Activated naive CD8-positive, alpha-beta T cell treated with anti-CD3 and anti-CD28 coated beads, Interleukin-2, amount 10 ng/mL, durations not matched to agents 7 days and 5 days (primary cell): ENCODE measurements around the gene LHPP. TPM values are rescaled to one million over a fixed set of nuclear protein-coding genes. Genes with fewer than 3 reads are reported as not detected.
"Not testable (repeated sequence)": the region's sequence is repeated elsewhere in the genome, so short reads cannot be mapped to it uniquely, and the experiment has no call there.

Experiments
- ATAC-seq: fragments of 150-1000 bp; cut with Tn5 transposase; one replicate; pipeline ENCODE4 v1.10.0; 2021; ENCODE audit warnings: low read depth, moderate library complexity
- POLR2A ChIA-PET: fragments of 350-600 bp; sonication (Branson Sonifier 250); formaldehyde crosslinking; loops from one replicate; lab custom pipeline; 2021; ENCODE audit warnings: antibody characterized with exemption; lab: Charles Lee
- DNase-seq: peaks from one replicate; pipeline ENCODE4 v3.0.0; 2021
- H3K27ac Mint-ChIP-seq: one replicate; pipeline ENCODE4 v1.8.0; 2022; ENCODE audit warnings: mild to moderate bottlenecking, mixed read lengths
- H3K27me3 Mint-ChIP-seq: one replicate; pipeline ENCODE4 v1.8.0; 2022; ENCODE audit warnings: mild to moderate bottlenecking, moderate library complexity, mixed read lengths
- H3K36me3 Mint-ChIP-seq: one replicate; pipeline ENCODE4 v1.8.0; 2021; ENCODE audit warnings: mild to moderate bottlenecking, mixed read lengths
- H3K4me1 Mint-ChIP-seq: one replicate; pipeline ENCODE4 v1.8.0; 2021; ENCODE audit warnings: mixed read lengths
- H3K4me3 Mint-ChIP-seq: one replicate; pipeline ENCODE4 v1.8.0; 2022; ENCODE audit warnings: mild to moderate bottlenecking, moderate library complexity, mixed read lengths
- H3K9me3 Mint-ChIP-seq: one replicate; pipeline ENCODE4 v1.8.0; 2021; ENCODE audit warnings: mixed read lengths
- total RNA-seq, 2 experiments: library from RNA; stranded (reverse); gene quantifications; one replicate each; pipeline ENCODE4 v1.2.3, GENCODE V29; 2021

The LHPP gene
- total RNA-seq, 2 experiments from 2014 or later = 21.4 to 24.3 TPM

- no peak overlapping the region for H3K4me3 Mint-ChIP-seq
- H3K36me3 Mint-ChIP-seq = no peaks in the 10 kb centered on the region
- no peaks in the 10 kb centered on the region for H3K27me3 Mint-ChIP-seq
- H3K27ac Mint-ChIP-seq = no peak overlapping the region
- DNase-seq = no peak
- POLR2A ChIA-PET = interaction anchor here (0.6 kb wide), 1 partner anchor 11 kb away, joined by 3 read pairs; no protein-coding TSS in a partner anchor
- no peaks in the 10 kb centered on the region for H3K4me1 Mint-ChIP-seq
- H3K9me3 Mint-ChIP-seq = no peaks in the 10 kb centered on the region
- no peak for ATAC-seq
These were observed 143.8 kb downstream of the LHPP start for GRCh38 chr10:124605481-124605855.

- DNase-seq = no peak
- Mint-ChIP-seq H3K36me3 (no peaks in the 10 kb centered on the region), H3K4me3 (no peak overlapping the region), H3K4me1 (peaks cover 2% of the 10 kb centered on the region), H3K9me3 (no peaks in the 10 kb centered on the region), H3K27ac (no peak overlapping the region), H3K27me3 (no peaks in the 10 kb centered on the region)
- no peak for ATAC-seq
- POLR2A ChIA-PET = interaction anchor here (0.6 kb wide), 1 partner anchor 12 kb away, joined by 3 read pairs; no protein-coding TSS in a partner anchor
These were observed 144.5 kb downstream of the LHPP start for GRCh38 chr10:124605856-124606812.

- H3K4me1 Mint-ChIP-seq = peaks cover 7% of the 10 kb centered on the region
- H3K27ac Mint-ChIP-seq = no peak overlapping the region
- H3K9me3 Mint-ChIP-seq = no peaks in the 10 kb centered on the region
- ATAC-seq (no peak), DNase-seq (no peak)
- POLR2A ChIA-PET = no interaction called here
- H3K36me3 Mint-ChIP-seq = no peaks in the 10 kb centered on the region
- H3K27me3 Mint-ChIP-seq = no peaks in the 10 kb centered on the region
- no peak overlapping the region for H3K4me3 Mint-ChIP-seq
These were observed 145.2 kb downstream of the LHPP start for GRCh38 chr10:124606822-124607221.

GRCh38 chr10:124607693-124608092 is 146.1 kb downstream of the LHPP start:
- H3K4me3 Mint-ChIP-seq = no peak overlapping the region
- no peak overlapping the region for H3K27ac Mint-ChIP-seq
- POLR2A ChIA-PET = no interaction called here
- DNase-seq (no peak), ATAC-seq (no peak)
- H3K4me1 Mint-ChIP-seq = peaks cover 10% of the 10 kb centered on the region
- H3K36me3 Mint-ChIP-seq = no peaks in the 10 kb centered on the region
- no peaks in the 10 kb centered on the region for H3K9me3 Mint-ChIP-seq
- no peaks in the 10 kb centered on the region for H3K27me3 Mint-ChIP-seq

GRCh38 chr10:124608093-124608721 is 146.6 kb downstream of the LHPP start:
- DNase-seq (no peak), ATAC-seq (no peak)
- Mint-ChIP-seq H3K4me3 (no peak overlapping the region), H3K36me3 (no peaks in the 10 kb centered on the region), H3K4me1 (peaks cover 10% of the 10 kb centered on the region), H3K27ac (no peak overlapping the region), H3K27me3 (no peaks in the 10 kb centered on the region), H3K9me3 (no peaks in the 10 kb centered on the region)
- POLR2A ChIA-PET = no interaction called here

GRCh38 chr10:124609698-124610097 is 148.1 kb downstream of the LHPP start:
- Mint-ChIP-seq H3K27me3 (no peaks in the 10 kb centered on the region), H3K36me3 (no peaks in the 10 kb centered on the region), H3K4me1 (peaks cover 10% of the 10 kb centered on the region), H3K27ac (no peak overlapping the region), H3K4me3 (no peak overlapping the region), H3K9me3 (no peaks in the 10 kb centered on the region)
- ATAC-seq (no peak), DNase-seq (no peak)
- POLR2A ChIA-PET = no interaction called here

GRCh38 chr10:124610186-124610585 is 148.6 kb downstream of the LHPP start:
- H3K27me3 Mint-ChIP-seq, H3K4me1 Mint-ChIP-seq, H3K9me3 Mint-ChIP-seq, DNase-seq, H3K4me3 Mint-ChIP-seq, POLR2A ChIA-PET, H3K36me3 Mint-ChIP-seq, ATAC-seq, H3K27ac Mint-ChIP-seq: not testable (repeated sequence)

- H3K4me3 Mint-ChIP-seq, POLR2A ChIA-PET, DNase-seq, ATAC-seq, H3K9me3 Mint-ChIP-seq, H3K36me3 Mint-ChIP-seq, H3K27me3 Mint-ChIP-seq, H3K4me1 Mint-ChIP-seq: not testable (repeated sequence)
- H3K27ac Mint-ChIP-seq = peak overlapping the region; percentile 48
These were observed 149.2 kb downstream of the LHPP start for GRCh38 chr10:124610851-124611250.

- DNase-seq (peak; percentile 56), ATAC-seq (peak; percentile 77)
- Mint-ChIP-seq H3K9me3 (no peaks in the 10 kb centered on the region), H3K36me3 (no peaks in the 10 kb centered on the region), H3K27ac (peak overlapping the region; percentile 73), H3K4me1 (peaks cover 10% of the 10 kb centered on the region), H3K4me3 (peak overlapping the region; percentile 17), H3K27me3 (no peaks in the 10 kb centered on the region)
- POLR2A ChIA-PET = no interaction called here
These were observed 150.1 kb downstream of the LHPP start for GRCh38 chr10:124611738-124612137.

GRCh38 chr10:124612611-124613498 is 151.2 kb downstream of the LHPP start:
- Mint-ChIP-seq H3K4me3 (no peak overlapping the region), H3K27me3 (no peaks in the 10 kb centered on the region), H3K36me3 (no peaks in the 10 kb centered on the region), H3K27ac (no peak overlapping the region), H3K4me1 (peaks cover 10% of the 10 kb centered on the region), H3K9me3 (no peaks in the 10 kb centered on the region)
- ATAC-seq = peak; percentile 24
- DNase-seq = no peak
- POLR2A ChIA-PET = interaction anchor here (1.5 kb wide), 1 partner anchor 9 kb away, joined by 3 read pairs; no protein-coding TSS in a partner anchor

- Mint-ChIP-seq H3K4me1 (peaks cover 12% of the 10 kb centered on the region), H3K4me3 (no peak overlapping the region)
- DNase-seq = no peak
These were observed 152.5 kb downstream of the LHPP start for GRCh38 chr10:124614003-124614659.

GRCh38 chr10:124615259-124615658 is 153.6 kb downstream of the LHPP start:
- ATAC-seq (no peak), DNase-seq (no peak)
- Mint-ChIP-seq H3K36me3 (no peaks in the 10 kb centered on the region), H3K4me3 (no peak overlapping the region), H3K27ac (no peak overlapping the region), H3K4me1 (peaks cover 12% of the 10 kb centered on the region), H3K27me3 (no peaks in the 10 kb centered on the region), H3K9me3 (no peaks in the 10 kb centered on the region)
- POLR2A ChIA-PET = no interaction called here

More at GRCh38 chr10:124614003-124614659, 152.5 kb downstream of the LHPP start:
- H3K36me3 Mint-ChIP-seq = no peaks in the 10 kb centered on the region
- H3K27me3 Mint-ChIP-seq = no peaks in the 10 kb centered on the region
- ATAC-seq = no peak
- POLR2A ChIA-PET = no interaction called here
- no peak overlapping the region for H3K27ac Mint-ChIP-seq
- no peaks in the 10 kb centered on the region for H3K9me3 Mint-ChIP-seq
